Measurements from ENCODE around the gene PUS3.
A peak's percentile ranks its signal among the peaks of the same experiment; 100 is the strongest.

Gene PUS3

DNA sequence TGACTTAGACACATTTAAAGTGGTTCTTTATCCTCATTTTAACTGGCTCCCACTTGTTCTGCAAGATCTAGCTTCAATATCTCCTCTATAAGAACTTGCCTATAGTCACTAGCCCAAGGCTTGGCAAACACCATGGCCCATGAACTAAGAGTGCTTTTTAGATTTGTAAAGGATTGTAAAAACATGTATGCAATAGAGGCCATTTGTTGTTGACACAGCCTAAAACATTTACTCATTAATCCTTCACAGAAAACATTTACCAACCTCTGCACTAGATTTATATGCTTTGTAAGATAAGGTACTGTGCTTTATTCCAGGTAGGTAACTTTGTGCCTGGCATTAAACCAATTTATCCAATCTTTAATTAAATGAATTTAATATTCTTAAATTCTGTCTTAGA lies 10.0 kb downstream of the PUS3 start:
- TF ChIP-seq CTCF (conservative IDR thresholded peaks at IDR 0.05; ENCODE audit: low read depth, low read length): no peak
- H3K4me3 ChIP-seq (ENCODE audit: low read length): no peak overlapping the region
- no peak for DNase-seq (ENCODE audit: low read depth)

GRCh38 chr11:125892071-125892470 lies 10.9 kb downstream of the PUS3 start:
- no peak for TF ChIP-seq CTCF (conservative IDR thresholded peaks at IDR 0.05; ENCODE audit: low read depth, low read length)
- no peak for DNase-seq (ENCODE audit: low read depth)
- no peak overlapping the region for H3K4me3 ChIP-seq (ENCODE audit: low read length)

DNA sequence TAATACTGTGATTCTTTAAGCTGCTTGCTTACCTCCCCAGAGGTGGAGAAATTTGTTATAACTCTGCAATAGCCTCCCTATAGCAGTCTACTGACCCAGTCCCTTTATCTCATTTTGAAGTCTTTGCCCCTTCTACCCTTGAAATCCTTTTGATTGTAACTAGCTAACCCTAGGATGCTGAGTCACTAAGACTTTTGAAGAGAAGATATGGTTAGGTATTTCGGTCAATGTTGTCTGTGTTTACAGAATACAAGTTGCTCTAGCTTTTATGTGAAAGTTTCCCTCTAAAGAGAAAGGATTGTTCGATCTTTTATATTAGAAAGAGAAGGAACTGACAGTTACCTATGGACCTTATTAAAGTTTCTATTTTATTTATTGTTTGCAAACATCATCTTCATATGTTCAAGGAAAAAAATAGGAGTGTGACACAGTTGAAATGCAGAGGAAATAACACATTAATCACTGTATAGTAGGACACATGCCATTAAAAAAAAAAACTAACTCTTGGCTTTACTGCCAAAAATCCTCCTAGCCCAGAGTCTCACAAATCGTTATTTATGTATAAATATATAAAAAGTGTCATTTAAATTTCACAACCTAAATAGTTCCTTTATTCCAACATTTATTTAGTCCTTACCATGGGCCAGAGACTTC lies 12.4 kb downstream of the PUS3 start:
- DNase-seq (ENCODE audit: low read depth): no peak
- TF ChIP-seq CTCF (conservative IDR thresholded peaks at IDR 0.05; ENCODE audit: low read depth, low read length): no peak
- no peak overlapping the region for H3K4me3 ChIP-seq (ENCODE audit: low read length)

- DNase-seq (ENCODE audit: low read depth): peak; percentile 89
- TF ChIP-seq CTCF (conservative IDR thresholded peaks at IDR 0.05; ENCODE audit: low read depth, low read length): peak; percentile 31
- peak within 1 kb of the TSS; percentile 75 for H3K4me3 ChIP-seq (ENCODE audit: low read length)
Observed at GRCh38 chr11:125887373-125888324, 15.4 kb downstream of the PUS3 start, which contains the start of gene HYLS1. HYLS1 (plus strand) TSS chr11:125887668; CDS start chr11:125899369, 11,701 bp downstream.

GRCh38 chr11:125886997-125887372 lies 16.0 kb downstream of the PUS3 start:
- peak overlapping the region; percentile 75 for H3K4me3 ChIP-seq (ENCODE audit: low read length)
- no peak for TF ChIP-seq CTCF (conservative IDR thresholded peaks at IDR 0.05; ENCODE audit: low read depth, low read length)
- DNase-seq (ENCODE audit: low read depth): no peak

GRCh38 chr11:125883375-125883774 lies 19.6 kb downstream of the PUS3 start:
- no peak for TF ChIP-seq CTCF (conservative IDR thresholded peaks at IDR 0.05; ENCODE audit: low read depth, low read length)
- DNase-seq (ENCODE audit: low read depth): no peak
- H3K4me3 ChIP-seq (ENCODE audit: low read length): no peak overlapping the region
